GM19438 (cell line): ENCODE measurements around the gene SMIM31.

Experiments
- ATAC-seq: cut with Tn5 transposase; IDR thresholded peaks from one replicate; pipeline ENCODE4 v1.9.1; 2021; ENCODE audit warnings: low read depth; ENCODE audit not compliant: unreplicated experiment

Gene SMIM31

DNA sequence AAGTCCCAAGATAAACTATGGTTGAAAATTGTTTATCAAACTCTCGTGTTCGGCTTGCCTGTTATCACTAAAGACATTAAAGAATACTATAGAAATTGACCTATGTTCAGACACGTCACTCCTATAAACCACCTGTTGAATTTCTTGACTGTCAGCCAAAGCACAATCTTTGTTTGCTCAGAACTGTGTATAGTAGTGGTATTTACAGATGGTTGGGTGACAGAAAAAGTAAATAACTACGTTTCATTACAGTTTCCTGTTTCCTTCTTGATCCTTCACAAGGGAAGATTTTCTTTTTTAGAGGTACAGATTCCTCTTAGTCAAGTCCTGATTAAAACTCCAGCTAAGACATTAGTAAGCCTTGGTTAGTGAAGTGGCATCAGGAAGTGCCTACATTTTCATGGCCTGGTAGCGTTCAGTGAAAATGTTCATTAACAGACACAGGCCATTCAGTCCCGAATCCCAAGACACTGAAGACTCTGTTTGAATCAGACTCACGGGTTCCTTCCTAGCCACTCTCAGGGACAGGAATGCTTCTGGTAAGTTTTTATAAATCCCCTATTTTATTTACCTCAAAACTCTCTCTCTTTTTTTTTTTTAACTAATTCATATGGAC, at the start of gene SMIM31:
SMIM31 (plus strand) TSS at position 259 of the 616 bp plus-strand sequence. CDS start 16,313 bp downstream, outside the sequence.
- ATAC-seq = no peak

DNA sequence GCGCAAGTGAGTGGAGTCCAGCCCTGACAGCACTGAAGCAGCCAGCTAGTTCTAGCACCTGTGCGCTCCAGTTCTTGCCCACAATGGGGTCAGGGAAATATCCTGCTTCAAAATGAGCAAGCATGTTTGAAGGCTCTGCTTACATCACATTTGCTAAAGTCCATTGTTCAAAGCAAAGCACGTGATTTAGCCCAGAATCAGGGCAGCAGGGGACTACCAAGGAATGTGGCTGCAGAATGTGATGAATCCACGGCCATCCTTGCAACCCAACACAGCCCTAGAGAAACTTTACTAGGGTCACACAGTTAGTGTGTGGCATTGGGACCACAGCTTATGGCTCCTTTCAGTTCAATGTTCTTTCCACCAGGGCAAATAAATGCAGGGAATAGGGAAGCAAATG, 47.3 kb upstream of the SMIM31 start:
- no peak for ATAC-seq

DNA sequence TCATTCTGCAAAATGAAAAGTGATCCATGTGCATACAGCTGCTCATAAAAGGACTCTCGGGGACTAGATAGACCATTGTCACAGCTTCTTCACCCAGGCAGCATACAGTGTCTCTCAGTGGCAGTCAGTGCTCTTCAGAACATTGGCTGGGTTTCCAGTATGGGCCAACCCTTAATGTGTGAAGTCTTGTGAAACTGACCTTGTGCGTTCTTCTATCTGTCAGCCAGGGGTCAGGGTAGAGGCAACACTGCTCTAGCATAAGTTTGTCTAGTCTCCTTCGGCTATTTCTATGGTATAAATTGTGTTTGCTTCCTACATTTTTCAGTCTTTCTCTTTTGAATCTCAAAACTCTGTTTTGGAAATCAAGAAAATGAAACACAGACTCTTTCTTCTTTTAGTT, 37.0 kb upstream of the SMIM31 start:
- no peak for ATAC-seq

DNA sequence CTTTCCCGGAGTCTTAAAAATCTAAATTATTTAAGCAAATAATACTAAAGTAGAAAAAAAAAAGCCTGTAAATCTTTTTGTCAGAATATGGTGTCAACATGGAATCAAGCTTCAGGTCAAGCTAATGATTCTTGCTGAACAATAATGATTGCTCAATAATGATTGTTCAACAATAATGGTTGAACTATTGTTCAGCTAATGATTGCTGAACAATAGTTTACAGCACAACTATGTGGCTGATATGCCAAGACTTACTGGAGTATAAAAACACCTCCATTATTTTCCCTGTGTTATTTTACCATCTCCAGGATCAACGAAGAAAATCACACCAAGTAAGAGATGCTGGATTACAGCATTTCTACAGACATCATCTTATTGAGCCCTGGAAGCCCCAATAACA, 35.1 kb upstream of the SMIM31 start:
- ATAC-seq = no peak

DNA sequence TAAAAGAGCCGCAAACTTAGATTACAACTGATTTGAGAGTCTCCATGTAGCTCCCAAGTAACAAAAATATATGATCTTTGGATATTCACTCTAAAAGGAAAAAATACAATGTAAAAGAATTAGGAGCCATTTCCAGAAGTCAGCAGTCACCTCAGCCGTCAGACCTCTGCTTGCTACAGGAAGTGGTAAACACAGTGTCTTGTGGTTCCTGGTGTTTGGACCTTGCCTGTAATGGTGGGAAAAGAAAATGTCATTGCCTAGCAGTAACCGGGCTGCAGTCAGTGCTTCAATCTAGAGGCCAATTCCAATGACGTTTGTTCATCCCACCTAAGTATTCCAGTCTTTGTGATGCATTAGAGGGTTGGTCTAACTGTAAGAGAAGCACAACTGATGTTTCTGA, 28.9 kb upstream of the SMIM31 start:
- no peak for ATAC-seq

DNA sequence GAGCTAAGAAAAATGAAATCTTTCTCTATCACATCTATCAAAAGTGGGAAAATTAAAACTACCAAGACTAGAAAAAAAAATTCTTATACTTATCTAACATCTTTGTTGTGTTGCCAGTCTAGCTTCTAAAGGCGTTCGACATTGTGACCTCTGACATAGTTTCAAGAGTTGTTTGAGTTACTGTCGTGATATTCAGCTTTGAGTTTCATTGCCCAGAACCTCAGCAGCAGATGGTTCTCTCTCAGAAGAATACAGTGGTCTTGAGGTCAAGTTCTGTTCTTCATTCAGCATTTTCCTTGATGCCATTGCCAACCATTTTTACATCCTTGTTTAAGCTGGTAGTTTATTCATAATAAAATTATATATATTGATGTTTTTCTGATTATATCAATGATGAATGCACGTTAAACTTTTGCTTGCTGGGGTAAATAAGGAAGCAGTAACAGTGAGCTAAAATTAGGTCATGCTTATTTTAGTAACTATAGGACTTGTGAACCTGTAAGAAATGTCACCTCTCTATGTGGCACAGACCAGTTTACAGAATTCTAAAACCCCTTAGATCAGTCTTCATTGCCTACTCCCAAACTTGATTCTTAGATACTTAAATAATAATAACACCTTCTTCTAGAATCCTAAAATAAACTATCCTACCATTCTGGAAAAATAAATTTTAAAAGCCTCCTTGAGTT, 23.1 kb upstream of the SMIM31 start:
- ATAC-seq = no peak

DNA sequence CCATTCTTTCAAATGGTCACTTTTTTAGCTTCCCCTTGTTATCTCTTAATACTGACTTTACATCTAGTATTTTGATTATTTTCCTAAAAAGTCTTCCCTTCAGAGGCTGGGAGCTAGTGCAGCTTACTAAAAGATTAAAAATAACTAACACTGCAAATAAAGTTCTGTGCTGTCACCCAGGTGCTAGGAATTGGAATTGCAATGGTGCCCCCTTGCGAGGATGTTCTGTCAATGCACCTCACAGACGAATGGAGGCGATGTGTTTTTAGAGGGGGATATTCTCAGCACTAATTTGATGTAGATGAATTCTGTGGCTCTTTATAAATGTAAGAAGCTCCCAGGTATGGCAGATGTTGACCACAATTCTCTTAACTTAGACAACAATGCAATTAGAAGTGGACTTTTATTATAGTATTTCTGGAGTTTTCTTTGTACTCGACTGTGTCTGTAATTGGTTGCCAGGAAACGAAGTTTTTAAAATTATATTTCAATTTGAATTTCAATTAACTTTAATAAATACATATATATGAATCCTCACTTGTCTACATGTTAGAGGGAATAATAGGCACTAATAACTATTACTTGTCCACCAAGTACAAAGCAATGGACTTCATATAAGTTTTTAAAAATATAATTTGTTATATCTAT, 22.0 kb upstream of the SMIM31 start:
- peak; percentile 79 for ATAC-seq

DNA sequence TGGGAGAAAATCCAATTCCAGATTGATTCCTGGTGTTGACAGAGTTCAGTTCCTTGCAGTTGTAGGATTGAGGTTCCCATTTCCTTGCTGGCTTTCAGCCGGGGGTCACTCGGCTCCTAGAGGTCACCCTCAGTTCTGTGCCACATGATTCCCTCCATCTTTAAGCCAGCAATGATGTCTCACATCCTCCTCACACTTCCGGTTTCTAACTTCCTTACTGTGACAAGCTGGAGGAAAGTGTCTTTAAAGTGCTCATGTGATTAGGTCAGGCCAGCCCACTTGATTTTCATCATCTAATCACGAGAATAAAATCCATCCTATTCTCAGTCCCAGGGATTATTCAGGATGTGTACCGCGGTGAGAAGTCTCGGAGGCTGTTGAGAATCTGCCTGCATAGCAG, 19.4 kb upstream of the SMIM31 start:
- no peak for ATAC-seq

DNA sequence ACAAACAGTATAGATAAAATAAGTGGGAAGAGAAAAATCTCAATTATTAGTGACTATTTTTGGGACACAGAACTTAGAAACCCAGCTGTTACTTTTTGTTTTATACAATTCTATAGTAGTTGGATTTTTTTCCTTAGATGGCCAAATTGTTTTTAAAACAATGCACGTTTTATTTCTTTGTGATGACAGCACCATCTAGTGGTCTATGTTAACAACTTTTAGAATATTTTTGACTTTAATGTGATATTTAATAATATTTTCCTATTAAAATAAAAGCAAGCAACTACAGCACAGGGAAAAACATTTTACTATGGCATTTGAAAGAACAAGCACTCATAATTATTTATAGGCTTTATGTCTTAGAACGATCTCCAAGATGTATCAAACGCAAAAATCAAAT, 5.6 kb upstream of the SMIM31 start:
- ATAC-seq = no peak

DNA sequence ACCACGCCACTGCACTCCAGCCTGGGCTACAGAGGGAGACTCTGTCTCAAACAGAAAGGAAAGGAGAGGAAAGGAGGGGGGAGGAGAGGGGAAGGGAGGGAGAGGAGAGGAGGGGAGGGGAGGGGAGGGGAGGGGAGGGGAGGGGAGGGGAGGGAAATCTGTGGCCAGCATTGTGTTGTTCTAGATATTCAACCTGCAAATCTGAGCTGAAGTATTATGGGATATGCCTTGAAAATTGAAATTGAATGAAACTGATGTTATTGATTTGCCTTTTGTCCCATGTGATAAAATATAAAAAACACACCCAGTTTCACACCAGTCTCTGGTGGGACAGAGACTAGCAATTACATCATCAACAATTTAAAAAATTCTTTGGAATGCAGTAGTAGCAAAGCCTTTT, 1.5 kb downstream of the SMIM31 start:
- ATAC-seq = no peak

DNA sequence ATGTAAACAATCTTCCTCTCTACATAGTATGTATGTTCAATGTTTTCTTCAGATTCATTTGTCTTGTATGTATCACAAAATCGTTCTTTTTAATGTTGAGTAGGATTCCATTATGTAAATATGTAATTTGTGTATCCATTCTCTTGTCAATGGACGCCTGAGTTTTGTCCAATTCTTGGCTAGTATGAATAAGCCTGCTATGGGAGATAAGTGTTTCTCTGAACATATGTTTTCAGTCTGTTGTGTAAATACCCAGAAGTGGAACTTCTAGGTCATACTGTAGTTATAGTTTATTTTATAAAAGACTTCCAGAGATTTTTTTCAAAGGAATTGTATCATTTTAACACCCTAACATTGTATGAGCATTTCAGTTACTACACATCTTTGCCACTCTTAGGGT, 2.8 kb downstream of the SMIM31 start:
- ATAC-seq = no peak

DNA sequence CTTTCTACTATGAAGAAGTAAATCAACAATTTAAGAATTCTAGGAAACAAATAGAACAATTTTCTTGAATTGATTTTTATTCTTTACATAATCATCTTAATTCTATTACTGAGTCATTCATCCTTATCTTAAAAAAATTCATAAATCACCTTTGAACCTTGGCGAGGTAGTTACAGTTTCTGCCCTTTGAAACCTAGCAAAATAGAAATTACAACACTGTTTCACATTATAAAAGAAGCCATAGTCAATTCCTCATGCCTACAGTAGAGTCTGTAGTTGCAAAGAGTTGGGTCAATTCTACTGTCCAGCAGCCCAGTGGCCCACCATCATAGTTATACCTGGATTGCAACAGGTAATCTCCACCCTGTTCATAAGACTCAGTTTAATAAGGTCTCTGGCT, 7.3 kb downstream of the SMIM31 start:
- no peak for ATAC-seq

DNA sequence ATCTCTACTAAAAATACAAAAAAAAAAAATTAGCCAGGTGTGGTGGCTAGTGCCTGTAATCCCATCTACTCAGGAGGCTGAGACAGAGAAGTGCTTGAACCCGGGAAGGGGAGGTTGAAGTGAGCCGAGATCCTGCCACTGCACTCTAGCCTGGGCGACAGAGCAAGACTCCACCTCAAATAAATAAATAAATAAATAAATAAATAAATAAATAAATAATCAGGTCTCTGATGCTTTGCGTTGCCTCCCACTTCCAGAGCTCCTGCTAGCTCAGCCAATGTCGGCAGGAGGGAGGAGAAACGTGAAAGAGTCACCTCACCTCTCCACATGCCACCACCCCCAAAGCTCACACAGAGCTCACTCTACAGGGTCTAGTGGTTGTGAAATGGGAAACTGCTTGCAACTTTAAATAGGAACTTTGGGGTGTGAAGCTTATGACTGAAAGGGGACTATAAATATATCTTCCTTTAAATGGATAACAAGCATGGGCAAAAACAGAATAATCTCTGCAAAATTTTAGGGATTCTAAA, 7.9 kb downstream of the SMIM31 start:
- no peak for ATAC-seq

DNA sequence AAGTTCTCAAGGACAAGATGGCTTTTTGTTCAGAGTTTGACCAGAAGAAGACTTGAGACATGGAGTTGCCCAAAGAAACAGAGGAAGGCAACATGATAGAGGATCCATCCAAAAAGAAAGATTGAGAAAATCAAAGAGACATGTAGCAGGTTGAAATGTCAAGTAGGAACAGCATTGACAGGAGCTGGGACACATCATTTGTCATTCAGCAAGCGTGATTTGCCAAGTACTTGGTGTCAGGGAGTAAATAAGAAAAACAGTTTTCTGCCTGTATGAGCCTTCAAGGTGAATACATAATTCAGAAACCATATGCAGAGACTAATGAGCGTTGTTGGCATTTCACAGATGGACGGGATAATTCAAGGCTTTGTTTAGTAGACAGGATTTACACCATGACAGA, 11.2 kb downstream of the SMIM31 start:
- ATAC-seq = no peak

DNA sequence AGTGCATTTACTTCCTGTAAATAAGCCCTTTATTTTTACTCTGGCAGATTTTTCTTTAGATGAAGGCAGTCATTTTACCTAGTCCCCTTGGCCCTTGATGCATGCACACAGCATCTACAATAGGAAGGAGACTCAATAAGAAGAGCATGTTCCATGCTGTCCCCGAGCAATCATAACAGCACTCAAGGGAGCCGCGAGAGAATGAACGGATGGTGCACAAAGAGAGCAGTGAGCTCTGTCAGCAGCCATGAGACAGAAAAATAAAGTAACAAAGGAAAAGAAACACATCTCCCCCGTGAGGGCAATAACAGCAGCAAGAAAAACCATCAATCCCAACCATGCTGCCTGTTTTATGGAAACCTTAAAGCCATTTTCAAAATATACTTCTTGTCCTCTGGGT, 11.9 kb downstream of the SMIM31 start:
- no peak for ATAC-seq

DNA sequence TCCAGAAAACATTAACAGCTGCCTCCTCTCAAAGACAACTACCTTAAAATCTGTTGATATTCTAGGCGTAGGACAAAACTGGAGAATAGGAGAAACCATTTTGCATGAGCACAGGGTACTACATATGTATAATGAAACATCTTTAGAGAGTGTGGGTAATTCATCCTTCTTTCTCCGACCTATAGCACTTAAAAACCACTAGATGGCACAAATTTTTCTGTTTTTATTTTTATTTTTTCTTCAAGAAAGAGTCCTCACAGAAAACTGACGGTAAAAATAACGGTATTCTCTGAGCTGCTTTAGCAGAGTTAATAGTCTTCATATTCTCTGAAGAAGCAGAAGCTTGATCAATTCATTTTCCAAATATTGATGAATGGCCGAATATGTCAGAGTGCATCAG, 14.6 kb downstream of the SMIM31 start:
- ATAC-seq = peak; percentile 60

DNA sequence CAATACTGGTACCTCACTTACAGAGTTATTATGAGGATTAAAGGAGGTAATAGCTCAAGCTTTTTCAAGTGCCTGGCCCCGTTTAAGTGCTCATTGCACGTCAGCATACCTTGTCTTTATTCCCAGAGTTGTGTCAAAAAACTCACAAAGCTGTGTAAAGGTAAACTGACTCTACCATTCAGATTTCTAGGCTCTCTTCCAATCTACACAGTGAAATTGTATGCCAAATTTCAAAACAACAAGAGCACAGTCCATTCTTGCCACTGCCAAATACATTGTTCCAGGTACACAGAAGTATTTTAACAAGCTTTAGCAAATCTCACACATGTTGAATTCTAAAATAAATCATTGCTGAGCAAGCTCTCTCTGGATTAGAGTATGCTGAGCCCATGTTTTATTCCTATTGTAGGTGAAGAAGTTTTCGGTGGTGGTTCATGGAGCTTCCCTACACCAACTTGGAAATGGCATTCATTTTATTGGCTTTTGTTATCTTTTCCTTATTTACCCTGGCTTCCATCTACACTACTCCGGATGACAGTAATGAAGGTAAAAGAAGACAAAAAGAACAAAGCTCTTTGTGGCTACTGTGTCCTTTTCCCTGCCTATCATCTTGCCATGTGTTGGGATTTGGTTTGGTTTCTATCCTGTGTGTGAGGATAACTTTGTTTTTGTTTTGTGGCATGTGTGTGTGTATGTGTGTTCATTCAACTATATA, 16.2 kb downstream of the SMIM31 start:
- no peak for ATAC-seq

DNA sequence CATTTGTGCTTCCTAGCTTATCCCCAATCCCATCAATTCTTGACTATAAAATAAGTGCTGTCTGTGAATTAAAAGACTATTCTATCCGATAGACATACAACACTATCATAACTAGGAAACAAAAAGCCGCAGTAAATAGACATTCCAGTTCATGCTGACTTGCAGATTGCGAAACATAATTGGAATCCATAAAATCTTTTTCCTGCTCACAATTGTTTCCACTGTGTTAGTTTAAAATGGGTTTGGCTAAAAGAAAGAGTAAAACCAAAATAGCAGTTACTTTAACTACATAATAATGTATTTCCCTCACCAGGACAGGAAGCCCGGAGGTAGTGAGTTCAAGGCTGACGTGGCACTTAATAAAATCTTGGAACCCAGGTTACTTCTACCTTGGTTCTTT, 17.2 kb downstream of the SMIM31 start:
- ATAC-seq = no peak

DNA sequence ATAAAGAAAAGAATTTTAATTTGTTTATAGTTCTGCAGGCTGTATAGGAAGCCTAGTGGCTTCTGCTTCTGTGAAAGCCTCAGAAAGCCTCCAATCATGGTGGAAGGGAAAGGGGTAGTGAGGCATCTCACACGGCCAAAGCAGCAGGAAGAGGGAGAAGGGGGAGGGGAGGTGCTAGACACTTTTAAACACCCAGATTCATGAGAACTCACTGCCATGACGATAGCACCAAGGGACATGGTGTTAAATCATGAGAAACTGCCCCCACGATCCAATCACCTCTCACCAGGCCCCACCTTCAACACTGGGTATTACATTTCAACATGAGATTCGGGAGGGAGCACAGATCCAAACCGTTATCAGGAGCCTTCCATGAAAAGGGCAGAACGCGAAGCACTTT, 18.1 kb downstream of the SMIM31 start:
- ATAC-seq = no peak

DNA sequence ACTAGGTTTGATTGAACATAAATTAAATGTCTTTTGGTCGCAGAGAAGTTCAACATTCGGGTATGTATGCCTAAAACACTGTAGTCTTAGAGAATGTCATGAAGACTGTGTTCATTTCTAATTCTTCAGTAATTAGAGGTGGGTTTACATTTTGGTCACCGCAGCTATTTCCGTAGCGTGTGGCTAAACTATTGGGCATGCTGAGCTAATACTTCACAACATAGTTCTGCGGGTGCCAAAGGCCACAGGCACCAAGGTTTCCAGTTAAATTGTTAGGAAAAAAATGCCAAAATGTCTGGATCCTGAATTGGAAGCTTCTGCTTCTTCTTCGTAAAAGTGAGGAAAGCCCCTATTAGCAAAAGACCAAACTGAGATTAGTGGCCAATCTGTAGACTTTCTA, 25.1 kb downstream of the SMIM31 start:
- no peak for ATAC-seq

DNA sequence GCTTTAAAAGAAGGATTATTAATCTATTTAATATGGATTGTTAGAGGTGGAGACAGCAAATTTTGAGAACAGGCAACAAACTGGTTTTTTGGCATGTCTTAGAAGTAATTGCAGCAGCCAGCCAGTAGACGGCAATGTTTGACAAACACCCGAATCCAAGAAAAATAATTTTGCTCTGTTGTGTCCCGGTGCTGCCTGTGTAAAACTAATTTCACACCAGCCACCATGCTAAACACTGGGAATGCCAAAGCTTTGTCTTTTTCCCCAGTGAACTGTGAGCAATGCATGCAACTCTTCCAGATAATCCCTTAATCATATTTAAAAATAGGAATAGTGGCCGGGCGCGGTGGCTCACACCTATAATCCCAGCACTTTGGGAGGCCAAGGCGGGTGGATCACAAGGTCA, 25.9 kb downstream of the SMIM31 start:
- peak; percentile 54 for ATAC-seq
